Measurements from ENCODE around the gene TSPAN32.

The TSPAN32 gene

DNA sequence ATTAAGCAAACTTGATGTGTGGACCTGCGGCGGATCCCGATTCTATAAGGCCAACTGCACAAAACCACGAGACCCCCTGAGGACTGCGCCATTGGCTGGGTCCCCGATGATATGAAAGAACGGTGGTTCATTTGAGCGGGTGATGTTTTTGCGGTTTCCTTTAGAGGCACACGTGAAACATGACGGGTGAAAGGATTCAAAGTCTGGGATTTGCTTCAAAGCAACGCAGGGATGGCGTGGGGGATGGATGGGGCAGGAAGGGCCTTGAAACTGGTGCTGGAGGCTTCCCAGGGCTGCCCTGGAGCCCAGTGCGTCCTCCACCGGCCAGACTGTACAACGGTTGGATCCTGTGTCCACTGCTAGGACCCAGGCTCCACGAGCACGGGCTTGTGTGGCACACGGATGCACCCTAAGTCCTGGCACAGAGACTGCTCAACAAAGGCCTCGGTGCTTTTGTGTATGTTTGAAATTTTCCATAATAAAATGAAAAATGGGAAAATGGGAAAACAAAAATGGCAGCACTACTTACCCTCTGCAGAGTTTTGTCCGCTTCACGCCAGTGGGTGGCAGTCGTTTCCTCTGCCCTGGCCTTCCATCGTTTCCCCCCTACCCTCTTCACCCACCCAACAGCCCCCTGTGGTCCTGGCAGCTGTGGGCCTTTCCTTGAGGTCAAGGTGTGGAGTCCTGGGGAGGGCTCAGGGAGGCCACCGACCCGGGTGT is 35.1 kb upstream of the TSPAN32 start:
- in situ Hi-C loops (cut with MboI; ENCODE audit: low pct_unique_long_range_greater_than_20kb, low sequenced_read_pairs): no loop called here
- DNase-seq: no peak

DNA sequence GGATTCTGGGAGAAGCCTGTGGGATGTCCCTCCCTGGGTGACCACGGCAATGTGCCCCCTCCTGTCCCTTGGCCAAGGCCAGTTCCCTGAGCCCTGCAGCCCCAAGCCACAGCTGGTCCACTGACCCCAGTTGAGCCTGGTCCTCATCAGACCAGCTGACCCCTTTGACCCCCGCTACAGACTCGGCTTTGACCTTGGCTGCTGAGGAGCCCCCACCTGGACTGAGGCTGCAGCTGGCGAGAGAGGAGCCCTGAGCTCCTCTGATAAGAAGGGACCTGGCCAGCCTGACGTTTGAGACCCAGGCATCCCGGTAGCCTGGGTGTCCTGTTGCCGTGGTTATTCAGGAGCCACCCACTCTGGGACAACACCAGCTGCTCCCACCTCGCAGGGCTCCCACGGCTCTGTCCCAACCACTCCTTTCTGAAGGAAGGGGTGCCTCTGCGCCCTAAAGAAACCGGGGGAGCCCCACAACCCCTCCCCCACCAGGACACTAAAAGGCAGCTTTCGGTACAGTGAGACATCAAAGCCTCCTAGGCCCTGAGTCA is 34.4 kb upstream of the TSPAN32 start:
- no peak for DNase-seq
- in situ Hi-C loops (cut with MboI; ENCODE audit: low pct_unique_long_range_greater_than_20kb, low sequenced_read_pairs): no loop called here

DNA sequence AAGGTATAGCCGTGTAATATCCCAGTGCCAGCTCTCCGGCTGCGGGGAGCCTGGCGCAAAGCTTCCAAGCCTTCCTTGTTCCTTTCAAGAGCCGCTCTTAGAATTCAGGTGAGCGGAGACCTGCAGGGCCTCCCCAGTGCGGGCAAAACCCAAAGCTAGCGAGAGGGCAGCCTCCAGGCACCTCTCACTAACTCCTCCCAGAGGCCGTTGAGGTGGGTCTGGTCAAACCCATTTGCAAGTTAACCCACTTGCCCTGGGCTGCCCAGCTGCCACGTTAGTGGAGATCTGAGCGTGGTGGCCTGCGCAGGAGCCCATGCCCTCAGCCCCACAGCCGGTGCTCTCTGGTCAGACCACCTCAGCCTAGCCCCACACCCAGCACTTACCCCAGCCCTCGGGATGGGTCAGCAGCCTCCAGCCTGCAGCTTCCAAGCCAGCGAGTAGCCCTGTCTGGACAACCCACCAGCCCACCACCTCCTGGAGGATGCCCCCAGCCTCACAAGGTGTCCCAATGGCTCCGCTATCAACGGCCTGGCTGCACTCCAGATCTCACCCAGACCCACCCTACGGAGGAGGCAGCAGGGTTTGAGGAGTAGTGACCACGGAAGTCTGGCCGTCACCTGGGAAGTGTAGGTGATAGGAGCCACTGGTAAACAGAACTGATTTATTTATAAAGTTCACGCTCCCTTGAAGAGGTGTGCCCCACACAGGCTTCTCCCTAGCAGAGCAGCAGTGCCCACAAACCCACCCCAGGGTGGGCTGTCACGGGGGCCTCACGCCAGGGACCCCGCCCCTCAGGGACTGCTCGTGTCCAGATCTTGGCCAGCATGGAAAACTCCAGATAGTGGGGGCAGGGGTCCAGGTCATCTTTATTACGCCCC is 33.7 kb upstream of the TSPAN32 start:
- in situ Hi-C loops (cut with MboI; ENCODE audit: low pct_unique_long_range_greater_than_20kb, low sequenced_read_pairs): no loop called here
- DNase-seq: no peak

DNA sequence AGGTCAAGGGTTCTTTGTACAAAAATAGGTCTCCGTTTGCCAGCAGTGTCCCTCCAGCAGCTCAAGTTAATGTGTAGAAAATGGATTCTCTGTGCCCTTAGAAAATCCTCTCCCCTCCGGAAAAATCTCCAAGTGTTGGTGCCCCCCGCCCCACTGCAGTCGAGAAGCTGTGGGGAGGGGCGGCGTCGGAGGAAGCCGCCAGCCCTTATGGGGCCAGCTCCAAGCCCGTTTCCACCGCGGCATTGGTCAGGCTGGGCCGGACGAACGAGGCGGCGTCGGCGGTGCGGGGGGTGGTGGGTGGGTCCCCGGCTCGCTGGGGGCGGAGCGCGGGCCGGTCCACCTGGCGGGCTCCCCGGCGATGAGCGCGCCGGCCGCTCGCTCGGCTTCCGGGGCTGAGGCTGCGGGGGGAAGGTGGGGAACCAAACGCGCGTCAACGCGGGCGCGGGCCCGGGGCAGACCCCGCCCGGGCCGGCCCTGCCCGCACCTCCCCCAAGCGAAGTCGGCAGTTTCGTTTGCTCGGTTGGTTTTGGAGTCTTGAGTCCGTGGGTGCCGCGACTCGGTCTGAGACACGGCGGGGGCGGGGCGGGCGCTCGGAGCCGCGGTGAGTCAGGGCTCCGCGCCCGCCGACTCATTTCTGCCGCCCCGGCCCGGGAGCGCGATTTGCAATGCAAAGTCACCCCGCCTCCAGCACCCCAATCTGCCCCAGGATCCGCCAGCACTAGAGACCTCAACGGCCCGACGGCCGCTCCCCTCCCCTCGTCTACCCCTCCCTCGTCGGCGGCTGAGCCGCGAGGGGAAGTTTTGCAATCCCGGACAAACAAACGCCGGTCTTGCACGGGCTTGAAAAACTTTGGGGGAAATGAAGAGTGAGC is 32.8 kb upstream of the TSPAN32 start:
- in situ Hi-C loops (cut with MboI; ENCODE audit: low pct_unique_long_range_greater_than_20kb, low sequenced_read_pairs): no loop called here
- peak; percentile 57 for DNase-seq

DNA sequence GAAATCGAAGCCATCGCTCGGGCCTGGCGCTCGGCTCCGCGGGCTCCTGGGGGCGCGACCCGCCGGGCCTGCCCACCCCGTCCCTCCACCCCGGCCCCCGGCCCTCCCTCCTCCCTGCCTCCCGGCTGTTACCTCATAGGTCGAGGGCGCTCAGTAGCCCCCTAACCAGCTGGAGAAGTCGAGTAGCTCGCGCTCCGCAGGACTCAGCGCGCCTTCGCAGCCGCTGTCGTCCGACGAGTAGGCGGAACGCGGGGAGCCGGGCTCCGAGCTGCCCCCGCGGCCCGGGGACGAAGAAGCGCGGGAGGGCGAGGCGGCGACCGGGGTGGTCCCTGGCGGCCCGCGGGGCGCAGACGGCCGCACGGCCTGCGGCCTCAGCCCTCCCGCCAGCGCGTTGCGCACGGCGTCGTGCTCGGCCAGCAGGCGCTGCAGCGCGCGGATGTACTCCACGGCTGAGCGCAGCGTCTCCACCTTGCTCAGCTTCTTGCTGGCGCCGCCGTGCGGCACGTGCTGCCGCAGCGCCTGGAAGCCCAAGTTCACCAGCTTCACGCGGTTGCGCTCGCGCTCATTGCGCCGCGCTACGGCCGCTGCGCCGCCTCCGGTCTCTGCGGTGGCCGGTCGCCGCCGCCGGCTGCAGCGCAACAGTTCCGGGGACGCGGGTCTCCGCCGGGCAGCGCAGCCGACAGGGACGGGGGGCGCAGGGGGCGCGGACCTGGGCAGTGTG is 32.1 kb upstream of the TSPAN32 start:
- in situ Hi-C loops (cut with MboI; ENCODE audit: low pct_unique_long_range_greater_than_20kb, low sequenced_read_pairs): no loop called here
- peak; percentile 27 for DNase-seq

DNA sequence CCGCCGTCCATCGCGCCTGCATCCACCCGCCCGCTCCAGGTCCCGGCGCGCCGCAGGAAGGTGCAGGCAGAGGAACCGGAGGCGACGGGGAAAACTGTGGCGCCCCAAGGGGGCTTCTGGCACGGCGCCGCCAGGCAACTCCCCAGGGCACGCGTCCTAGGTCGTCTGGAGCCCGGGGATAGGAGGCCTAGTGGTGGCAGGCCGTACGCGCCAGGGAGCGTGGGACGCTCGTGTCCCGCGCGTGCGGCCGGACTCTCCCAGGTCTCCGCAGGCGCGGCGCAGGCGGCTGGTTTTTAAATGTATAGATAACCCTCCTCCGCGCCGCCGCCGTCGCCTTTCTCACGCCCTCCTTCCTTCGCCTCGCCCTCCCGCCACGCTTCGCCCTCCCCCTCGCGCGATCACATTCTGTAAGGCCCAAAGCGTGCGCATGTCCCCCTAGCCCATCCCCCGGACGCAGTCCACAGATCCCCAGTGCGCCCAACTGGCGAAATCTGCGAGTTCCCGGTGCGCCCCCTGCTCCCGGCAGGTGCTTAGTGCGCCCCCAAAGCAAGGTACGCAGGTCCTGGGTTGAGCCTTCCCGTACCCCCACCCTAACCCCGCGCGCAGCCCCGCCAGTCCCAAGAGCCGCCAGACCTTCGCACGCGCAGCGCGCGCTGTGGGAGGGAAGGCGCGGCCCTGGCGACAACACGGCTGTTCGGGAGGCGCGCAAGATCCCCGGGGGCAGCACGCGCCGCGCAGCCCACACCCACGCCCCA is 31.3 kb upstream of the TSPAN32 start, which contains the start of gene ASCL2:
ASCL2 (minus strand) TSS at position 267 of the 755 bp plus-strand sequence; CDS start at position 11, 256 bp downstream.
- no peak for DNase-seq
- in situ Hi-C loops (cut with MboI; ENCODE audit: low pct_unique_long_range_greater_than_20kb, low sequenced_read_pairs): no loop called here

DNA sequence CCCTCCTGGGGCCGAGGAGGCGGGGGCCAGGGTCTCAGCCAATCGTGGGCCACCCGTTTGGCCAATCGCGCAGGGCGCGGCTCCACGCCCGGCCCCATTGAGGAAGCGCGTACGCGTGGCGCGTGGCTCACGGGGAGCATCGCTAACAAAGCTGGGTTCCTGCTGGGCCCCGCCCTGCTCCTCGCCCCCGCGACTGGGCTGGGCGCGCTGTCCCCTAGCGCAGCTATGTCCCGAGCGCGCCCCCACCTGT is 30.8 kb upstream of the TSPAN32 start:
- no peak for DNase-seq
- in situ Hi-C loops (cut with MboI; ENCODE audit: low pct_unique_long_range_greater_than_20kb, low sequenced_read_pairs): no loop called here

DNA sequence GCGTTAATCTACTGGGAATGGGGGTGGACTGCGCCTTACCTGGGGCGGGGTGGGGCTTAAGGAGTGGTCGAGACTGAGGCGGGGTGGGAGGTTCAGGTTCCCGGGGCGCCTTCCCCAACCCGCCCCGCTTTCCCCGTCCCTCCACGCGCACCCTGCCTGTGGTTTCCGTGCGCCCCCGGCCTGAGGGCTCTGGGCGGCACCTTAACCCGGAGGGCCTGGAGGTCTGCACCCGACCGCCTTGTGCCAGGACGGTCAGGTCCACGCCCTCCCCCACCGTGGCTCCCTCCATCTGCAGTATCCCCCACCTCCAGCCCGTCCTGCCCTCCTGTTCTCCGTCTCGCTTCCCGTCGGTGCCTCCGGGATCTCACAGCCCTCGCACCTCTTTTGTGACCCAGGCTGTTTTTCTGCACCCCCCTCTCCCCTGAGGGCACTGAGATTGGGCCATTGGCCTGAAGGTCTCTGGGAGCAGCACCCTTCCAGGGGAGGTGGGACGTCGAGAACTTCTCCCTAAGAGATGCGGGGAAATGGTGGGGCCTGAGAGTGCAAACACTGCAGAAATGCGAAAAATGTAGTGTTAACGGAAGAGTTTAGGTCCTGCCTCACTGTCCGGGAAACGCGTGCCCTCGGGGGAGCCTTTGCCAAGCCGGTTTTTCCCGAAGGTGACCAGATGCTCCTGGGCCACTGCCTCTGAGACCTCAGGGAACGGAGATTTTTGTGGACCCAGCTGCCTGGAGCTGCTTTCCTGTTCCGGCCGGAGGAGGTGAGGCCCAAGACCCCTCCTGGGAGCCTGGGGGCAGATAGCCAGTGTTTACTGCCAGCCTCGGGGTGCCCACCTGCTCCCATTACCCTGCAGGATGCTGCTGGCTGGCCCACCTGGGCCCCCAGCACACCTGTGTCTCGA is 30.2 kb upstream of the TSPAN32 start:
- DNase-seq: no peak
- in situ Hi-C loops (cut with MboI; ENCODE audit: low pct_unique_long_range_greater_than_20kb, low sequenced_read_pairs): no loop called here

DNA sequence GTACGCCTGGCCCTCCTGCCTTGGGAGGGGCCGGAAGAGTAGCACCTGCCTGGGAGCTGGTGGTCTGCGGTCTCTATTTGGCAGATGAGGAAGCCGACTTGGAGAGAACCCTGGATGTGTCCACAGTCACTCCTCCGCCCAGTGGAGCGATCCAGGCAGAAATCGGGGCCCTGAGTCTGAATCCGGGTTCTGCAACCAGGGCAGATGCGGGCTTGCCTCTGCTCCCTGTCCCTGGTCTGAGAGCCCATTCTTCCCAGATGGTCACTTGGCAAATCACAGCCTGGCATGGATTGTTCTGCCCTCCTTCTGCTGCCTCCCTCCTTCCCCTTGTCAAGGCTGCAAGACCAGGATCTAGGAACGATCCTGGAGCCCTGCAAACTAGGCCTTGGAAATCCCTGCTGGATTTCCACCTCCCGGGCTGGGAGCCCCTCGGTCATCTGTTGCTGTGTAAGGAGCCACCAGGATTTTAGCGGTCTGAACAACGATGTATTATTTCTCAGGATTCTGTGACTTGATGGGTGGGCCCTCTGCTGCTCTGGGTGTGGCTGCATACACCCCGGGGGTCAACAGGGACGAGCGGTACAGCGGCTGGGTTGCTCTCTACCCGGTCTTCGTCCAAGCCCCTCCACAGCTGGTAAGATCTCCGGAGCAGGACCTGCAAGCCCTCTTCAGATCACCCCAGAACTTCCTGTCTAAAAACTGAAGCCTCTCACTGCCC is 29.4 kb upstream of the TSPAN32 start:
- no peak for DNase-seq
- in situ Hi-C loops (cut with MboI; ENCODE audit: low pct_unique_long_range_greater_than_20kb, low sequenced_read_pairs): no loop called here

DNA sequence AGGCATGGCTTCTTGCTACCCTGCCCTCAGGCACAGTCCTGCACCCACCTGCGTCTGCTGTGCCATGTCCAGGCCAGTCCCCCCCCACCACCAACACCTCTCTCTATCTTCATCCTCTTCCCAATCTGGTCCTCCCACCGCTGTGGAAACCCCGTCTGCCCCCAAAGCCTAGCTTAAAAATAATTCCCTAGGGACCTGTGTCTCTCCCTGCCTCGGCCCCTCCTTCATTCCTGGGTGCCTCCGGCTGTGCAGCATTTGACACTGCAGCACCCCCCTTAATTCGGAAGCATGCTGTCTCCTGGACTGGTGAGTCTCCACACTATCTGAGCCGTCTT is 28.9 kb upstream of the TSPAN32 start:
- in situ Hi-C loops (cut with MboI; ENCODE audit: low pct_unique_long_range_greater_than_20kb, low sequenced_read_pairs): no loop called here
- no peak for DNase-seq

DNA sequence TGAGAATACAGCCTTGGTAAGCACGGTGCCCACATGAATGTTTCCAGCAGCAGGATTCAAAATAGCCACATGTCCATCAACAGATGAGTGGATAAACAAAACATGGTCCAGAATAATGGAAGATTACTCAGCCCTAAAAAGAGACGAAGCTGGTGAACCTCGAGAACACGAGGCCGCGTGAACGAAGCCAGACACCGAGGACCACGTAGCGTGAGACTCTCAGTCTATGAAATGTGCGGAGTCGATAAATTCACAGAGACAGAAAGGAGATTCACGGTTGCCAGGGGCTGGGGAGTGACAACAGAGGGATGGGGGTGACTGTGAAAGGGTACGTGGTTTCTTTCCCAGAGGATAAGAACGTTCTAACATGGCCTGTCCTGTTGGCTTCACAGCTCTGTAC is 28.5 kb upstream of the TSPAN32 start:
- DNase-seq: no peak
- in situ Hi-C loops (cut with MboI; ENCODE audit: low pct_unique_long_range_greater_than_20kb, low sequenced_read_pairs): no loop called here

DNA sequence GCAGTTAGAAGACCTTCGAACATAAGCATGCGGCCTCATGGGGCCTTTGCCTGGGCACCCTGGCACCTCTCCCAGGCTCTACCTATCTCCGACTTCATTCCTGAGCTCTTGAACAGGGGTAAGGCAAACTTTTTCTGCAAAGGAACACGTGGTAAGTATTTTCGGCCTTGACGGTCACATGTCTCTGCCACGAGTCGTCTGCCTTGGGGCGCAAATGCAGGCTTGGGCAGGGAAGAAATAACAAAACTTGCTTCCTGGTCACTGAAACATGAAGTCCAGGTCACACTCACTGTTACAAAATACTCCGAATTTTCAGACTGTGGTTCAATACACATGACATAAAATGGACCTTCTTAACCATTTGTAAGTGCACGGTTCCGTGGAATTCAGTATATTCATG is 28.0 kb upstream of the TSPAN32 start:
- in situ Hi-C loops (cut with MboI; ENCODE audit: low pct_unique_long_range_greater_than_20kb, low sequenced_read_pairs): no loop called here
- no peak for DNase-seq

DNA sequence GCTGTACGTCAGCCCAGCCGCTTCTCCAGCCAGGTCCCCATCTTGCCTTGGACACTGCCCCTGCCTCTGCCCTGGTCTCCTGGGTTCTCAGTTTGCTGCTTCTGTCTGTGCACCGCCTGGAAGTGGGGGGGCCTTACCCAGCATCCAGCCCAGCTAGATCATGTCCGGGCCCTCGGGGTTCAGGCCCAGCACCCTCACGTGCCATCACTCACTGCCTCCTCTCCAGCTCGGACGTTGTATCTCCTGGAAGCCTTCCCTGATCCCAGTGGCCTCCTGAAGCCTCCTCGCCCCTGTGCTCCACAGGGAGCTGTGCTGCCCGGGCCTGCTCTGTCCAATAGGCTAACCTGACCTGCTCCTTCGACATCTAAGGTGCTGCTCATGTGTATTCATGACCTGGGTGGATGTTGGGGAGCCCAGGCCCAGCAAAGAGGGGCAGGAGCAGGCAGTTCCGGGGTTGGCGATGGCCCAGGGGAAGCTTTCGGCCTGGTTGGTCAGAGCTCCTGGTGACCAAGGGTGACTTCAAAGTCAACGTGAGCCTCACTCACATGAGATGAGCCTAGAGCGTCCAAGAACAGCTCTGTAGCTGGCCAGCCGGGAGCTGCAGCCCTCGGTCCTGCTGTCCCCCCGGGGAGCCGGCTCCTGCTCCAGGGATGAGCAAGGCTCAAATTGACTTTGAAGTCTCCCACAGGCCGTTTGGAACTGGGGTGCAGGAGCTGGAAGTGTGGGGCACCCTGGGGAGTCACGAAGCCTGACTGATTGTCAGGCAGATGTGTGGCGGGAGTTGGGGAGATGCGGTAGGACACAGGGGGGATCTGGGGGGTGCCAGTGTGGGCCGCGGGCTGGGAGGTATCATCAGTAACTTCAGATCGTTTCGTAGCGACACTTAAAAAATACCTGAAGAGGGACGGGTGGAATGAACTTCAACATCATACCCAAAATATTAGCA is 26.2 kb upstream of the TSPAN32 start:
- DNase-seq: no peak

DNA sequence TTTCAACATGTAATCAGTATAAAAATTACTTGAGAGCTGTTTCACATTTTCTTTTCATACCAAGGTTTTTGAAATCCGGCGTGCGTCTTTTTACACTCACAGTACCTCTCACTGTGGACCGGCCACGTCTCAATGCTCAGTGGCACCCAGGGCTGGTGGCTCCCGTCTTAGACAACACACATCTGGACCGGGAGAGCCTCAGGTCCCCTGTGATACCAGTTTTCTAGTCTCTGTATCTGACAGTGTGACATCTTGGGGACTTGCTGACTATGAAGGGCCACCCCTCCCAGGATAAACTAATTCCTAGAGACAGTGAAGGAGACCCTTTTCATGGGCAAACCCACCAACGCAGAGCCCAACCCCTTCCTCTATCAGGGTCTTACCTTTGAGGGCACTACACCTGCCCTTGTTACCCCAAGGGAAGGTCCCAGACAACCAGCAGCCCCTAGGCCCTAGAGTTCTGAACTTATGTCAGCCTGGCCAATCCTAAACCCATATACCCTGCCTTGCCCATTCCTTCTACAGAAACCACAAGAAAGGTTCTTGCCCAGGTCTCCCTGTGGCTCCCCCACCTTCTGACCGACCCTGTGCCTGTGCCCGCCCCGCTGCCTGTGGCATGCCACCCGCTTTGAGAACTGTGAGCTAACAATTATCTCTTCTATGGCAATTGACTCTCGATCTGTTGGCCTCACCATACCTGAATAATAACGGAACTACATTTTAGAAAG is 25.4 kb upstream of the TSPAN32 start:
- in situ Hi-C loops (cut with MboI; ENCODE audit: low pct_unique_long_range_greater_than_20kb, low sequenced_read_pairs): no loop called here
- no peak for DNase-seq

More for the DNA sequence above, 26.2 kb upstream of the TSPAN32 start:
- in situ Hi-C loops (cut with MboI; ENCODE audit: low pct_unique_long_range_greater_than_20kb, low sequenced_read_pairs): no loop called here

DNA sequence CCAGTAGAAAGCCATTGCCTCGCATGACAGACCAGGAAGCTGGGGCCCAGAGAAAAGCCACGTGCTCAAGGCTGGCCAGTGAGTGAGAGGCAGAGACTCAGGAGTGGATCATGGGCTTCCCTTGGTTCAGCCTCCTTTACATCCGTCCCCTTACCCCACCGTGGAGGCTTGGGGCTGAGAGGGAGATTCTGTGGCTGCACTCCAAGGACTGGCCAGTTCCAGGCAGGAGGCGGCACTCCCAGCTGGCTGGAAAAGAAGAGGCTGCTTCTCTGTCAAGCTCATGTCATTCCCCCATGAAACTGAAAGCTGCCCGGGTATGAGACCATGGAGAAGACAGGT is 24.8 kb upstream of the TSPAN32 start:
- DNase-seq: no peak
- in situ Hi-C loops (cut with MboI; ENCODE audit: low pct_unique_long_range_greater_than_20kb, low sequenced_read_pairs): no loop called here
